NCI-H187 (cell line): Measurements from ENCODE around the gene TBKBP1.

Experiments used
- DNase-seq, 2 experiments: peaks; one replicate each; lab custom pipeline; 2025; lab: John Stamatoyannopoulos, UW

The TBKBP1 gene

DNA sequence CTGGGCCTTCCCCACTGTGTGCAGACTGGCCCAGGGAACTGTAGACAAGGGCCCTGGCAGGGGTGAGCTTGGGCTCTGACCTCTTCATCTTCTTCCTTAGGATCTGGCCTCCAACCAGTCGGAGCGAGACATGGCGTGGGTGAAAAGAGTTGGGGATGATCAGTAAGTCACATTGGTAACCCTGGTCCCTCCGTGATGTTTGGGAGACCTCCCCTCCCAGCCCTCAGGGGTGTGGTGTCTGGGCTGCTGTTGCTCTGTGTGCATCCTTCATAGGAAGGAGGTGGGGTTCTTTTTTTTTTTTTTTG is 5.5 kb downstream of the TBKBP1 start:
- no peak for DNase-seq

- DNase-seq = no peak
These were observed 6.8 kb downstream of the TBKBP1 start for GRCh38 chr17:47700471-47701449.

- DNase-seq = no peak
These were observed 7.6 kb downstream of the TBKBP1 start for GRCh38 chr17:47701608-47702007.

GRCh38 chr17:47702391-47702995 is 8.5 kb downstream of the TBKBP1 start:
- no peak for DNase-seq

- no peak for DNase-seq
These were observed 9.2 kb downstream of the TBKBP1 start for GRCh38 chr17:47703191-47703591.

- DNase-seq = no peak
These were observed 9.7 kb downstream of the TBKBP1 start for GRCh38 chr17:47703671-47704070.

GRCh38 chr17:47704116-47704515 is 10.2 kb downstream of the TBKBP1 start:
- no peak for DNase-seq

DNA sequence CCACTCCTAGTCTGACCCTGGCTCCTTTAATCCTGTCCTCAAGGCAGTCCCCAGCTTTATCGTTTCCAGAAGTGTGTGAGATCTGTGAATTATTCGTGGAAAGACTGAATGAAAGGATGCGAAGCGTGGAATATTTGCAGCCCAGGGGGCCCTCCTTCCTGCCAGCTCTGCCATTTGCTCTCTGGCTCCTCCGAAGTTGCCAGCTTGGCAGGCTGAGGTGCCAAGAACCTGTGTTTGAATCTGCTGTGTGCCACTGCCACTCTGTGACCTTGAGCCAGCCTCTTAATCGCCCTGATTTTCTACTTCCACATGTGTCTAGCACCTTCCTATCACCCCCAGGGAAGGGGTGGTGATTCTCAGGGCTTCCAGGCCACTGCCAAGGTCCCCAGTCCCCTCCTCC is 10.8 kb downstream of the TBKBP1 start:
- no peak for DNase-seq

DNA sequence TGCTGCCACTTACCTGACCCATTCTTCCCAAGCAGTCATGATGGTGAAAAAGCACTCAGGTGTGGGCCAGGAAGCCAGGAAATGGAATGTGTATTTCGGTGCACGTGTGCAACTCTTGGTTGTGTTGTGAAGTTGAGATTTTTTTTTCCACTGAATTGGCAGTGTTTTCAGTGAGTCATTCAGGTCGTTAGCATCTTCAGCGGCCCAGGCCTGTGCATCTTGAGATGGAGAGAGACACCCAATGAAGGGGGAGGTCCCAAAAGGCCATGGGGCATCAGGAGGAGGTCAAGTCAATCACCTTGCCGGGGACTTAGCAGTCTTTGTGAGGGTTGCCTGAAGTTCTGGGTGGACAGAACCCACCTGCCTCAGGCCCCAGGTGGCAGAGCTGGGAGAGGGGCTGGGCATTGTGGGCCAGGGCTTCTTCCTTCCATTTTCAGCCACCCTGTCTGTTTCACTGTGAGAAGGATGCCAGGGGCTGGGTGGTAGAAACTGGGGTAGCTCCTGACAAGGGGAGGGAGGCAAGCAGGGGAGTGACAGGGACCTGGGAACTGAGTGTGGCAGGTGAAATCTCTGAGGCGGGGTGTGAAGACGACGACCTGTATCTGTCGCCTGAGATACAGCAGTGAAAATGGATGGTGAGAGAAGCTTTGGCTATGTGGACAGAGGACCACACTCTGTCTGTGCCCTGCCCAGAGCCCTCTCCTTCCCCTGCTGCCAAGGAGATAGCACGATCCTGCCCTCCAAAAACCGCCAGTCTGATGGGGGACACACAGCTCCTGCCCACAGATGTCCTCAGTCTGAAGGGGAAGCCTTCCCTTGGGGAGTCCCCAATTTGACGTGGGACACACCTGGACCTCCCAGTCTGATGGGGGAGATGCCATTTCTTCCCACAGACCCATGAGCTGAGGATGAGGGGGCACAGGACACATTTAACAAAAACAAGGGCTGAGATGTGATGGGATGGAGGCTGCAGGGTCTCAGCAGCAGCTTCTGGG is 11.9 kb downstream of the TBKBP1 start:
- DNase-seq = no peak

GRCh38 chr17:47707056-47707804 is 13.3 kb downstream of the TBKBP1 start:
- DNase-seq = no peak

DNA sequence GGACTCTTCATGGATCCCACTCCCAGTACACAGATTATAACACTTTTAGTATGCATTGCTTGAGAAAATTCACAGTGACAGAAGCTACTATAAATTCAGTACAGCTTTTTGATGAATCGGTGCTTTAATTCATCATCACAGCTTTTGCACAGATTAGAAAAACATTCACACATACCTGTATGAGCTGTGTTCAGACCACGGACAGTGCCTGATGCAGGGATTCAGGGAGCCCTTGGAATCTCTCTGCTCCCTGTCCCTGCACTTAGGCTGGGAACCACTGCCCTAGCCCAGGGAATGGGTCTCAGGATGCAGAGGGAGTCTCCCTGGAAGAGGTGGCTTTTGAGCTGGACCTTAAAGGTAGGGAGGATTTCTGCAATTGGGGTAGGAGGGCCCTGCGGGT is 13.9 kb downstream of the TBKBP1 start:
- DNase-seq = no peak

DNA sequence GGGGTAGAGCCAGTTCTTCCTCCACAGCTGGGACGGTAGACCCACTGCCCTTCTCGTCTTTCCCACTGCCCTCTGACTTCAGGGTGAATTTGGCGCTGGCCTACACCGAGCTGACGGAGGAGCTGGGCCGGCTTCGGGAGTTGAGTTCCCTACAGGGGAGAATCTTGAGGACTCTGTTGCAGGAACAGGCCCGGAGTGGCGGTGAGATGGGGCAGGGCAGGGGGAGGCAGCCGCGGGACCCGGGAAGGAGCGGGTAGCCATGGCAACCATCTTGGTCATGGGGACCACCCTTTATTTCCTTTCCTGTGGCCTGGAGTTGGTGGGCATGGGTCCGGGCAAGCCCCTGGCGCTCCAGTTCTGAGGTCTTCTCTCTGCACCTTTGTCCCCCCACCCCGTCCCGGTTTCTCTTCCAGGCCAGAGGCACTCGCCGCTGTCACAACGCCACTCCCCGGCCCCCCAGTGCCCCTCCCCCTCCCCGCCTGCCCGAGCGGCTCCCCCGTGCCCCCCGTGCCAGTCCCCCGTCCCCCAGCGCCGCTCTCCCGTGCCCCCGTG is 14.4 kb downstream of the TBKBP1 start:
- no peak for DNase-seq

DNA sequence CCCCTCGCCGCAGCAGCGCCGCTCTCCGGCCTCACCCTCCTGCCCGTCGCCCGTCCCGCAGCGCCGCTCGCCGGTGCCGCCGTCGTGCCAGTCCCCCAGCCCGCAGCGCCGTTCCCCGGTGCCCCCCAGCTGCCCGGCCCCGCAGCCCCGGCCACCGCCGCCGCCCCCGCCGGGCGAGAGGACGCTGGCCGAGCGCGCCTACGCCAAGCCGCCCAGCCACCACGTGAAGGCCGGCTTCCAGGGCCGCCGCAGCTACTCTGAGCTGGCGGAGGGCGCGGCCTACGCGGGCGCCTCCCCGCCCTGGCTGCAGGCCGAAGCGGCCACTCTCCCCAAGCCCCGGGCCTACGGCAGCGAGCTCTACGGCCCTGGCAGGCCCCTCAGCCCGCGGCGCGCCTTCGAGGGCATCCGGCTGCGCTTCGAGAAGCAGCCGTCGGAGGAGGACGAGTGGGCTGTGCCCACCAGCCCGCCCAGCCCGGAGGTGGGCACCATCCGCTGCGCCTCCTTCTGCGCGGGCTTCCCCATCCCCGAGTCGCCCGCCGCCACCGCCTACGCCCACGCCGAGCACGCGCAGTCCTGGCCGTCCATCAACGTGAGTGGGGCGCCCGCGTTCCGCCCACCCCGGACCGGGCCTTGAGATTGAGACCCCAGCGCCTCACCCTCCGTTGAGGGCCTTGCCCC is 15.0 kb downstream of the TBKBP1 start:
- DNase-seq = no peak

- no peak for DNase-seq
These were observed 15.6 kb downstream of the TBKBP1 start for GRCh38 chr17:47709594-47709993.

DNA sequence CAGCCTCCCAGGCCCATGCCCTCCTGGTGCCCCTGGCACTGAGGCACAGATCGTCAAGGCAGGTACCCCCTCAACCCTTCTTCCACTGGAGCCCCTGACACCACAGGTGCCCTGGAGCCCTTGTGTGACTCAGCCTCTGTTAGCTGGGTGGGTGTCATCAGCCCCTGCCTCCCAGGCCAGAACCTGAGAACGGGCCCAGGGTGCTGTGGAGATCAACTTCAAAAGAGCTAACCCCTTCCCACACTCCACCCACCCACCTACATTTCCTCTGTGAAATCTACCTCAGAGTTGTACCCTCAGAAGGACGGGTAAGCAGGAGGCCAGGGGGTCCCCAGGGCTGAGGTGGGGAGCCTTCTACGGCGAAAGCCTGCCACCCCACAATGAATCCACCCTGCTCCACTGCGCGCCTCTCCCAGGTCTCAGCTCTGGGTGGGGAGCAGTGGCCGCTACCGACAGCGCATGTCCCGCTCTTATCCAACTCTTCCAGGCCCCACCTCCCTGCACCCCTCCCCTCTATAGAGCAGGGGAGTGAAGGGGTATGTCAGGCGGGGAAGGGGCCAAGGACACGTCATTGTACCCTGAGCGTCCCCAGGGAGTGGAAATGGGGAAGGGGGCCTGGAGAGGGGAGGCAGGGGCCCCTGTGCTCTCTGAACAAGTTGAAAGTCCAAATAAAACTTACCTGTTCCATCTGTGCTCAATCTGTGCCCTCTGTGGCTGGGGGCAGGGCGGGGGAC is 17.6 kb downstream of the TBKBP1 start:
- DNase-seq = no peak

GRCh38 chr17:47712330-47713023 is 18.5 kb downstream of the TBKBP1 start:
- DNase-seq = no peak

DNA sequence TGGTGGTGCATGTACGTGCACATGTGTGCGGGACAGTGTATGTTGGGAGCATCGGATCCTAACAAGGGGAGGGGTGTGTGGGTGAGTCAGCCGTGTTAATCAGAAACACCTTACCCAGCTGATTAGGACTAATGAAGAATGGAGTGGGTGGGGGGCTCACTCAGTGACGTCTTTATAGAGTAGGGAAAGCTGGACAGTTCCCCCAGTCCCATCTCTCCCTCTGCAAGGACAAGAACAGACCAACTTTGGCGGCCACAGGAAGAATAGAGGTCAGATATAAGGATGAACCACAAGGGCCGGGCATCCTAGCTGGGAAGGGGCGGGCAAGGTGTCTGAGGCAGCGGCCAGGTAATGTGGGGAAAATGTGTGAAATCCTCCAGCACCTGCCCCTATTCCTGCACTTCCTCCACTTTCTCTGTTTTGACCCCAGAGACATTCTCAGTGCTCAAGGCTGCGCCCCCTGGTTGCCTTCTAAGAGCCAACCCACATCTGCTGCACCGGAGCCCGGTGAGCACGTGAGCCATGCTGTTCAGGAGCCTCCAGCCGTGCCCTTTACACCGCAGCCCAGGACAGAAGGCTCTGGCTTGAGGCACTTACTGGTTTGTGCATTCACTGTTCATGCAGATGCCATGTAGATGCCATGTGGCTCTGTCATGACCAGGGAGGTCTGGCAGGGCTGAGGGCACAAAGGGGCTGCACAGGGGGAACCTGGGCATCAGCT is 20.2 kb downstream of the TBKBP1 start:
- no peak for DNase-seq

GRCh38 chr17:47714773-47715396 is 20.9 kb downstream of the TBKBP1 start:
- DNase-seq = no peak
